ENCODE results near the gene ADH7. TPM values are rescaled to one million over a fixed set of nuclear protein-coding genes. Genes with fewer than 3 reads are reported as not detected.
"Not testable (repeated sequence)": the region's sequence is repeated elsewhere in the genome, so short reads cannot be mapped to it uniquely, and the experiment has no call there.

The ADH7 gene
- total and polyA plus RNA-seq, 2 of the 13 experiments (the other 11 are each of a cell fraction or from before 2014, with no cell fraction given): not detected

DNA sequence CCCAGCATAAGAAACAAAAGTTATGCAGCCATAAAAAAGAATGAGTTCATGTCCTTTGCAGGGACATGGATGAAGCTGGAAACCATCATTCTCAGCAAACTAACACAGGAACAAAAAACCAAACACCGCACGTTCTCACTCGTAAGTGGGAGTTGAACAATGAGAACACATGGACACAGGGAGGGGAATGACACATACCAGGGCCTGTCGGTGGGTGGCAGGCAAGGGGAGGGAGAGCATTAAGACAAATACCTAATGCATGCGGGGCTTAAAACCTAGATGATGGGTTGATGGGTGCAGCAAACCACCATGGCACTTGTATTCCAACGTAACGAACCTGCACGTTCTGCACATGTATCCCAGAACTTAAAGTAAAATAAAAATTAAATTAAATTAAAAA, 19.4 kb downstream of the ADH7 start:
- CTCF ChIA-PET (ENCODE audit: low intra/inter-chr PET ratio, low total read pairs); FAIRE-seq; H3K4me2 ChIP-seq (ENCODE audit: low read depth, low read length); H2AFZ ChIP-seq (ENCODE audit: low read length); H3K79me2 ChIP-seq (ENCODE audit: insufficient read depth, low read length); H3K27ac ChIP-seq (ENCODE audit: extremely low read length, insufficient read depth, low read length); POLR2A ChIA-PET; ATAC-seq; H4K20me1 ChIP-seq (ENCODE audit: insufficient read depth, low read length); H3K36me3 ChIP-seq (replicated peaks in 1 of 2; ENCODE audit: control insufficient read depth in 1 of 2, insufficient read depth in 2 of 2, low read length in 2 of 2); BruUV-seq (replicated peaks); H3K27me3 ChIP-seq (ENCODE audit: control insufficient read depth in 1 of 2, insufficient read depth in 2 of 2, low read length in 2 of 2); H3K9ac ChIP-seq (ENCODE audit: insufficient read depth, low read depth, low read length); in situ Hi-C loops (cut with HindIII; ENCODE audit: extremely low pct_ligation_motif_present, low pct_unique_long_range_greater_than_20kb); H3K4me3 ChIP-seq (replicated peaks in 1 of 3; ENCODE audit: insufficient read depth in 1 of 3, low read depth in 2 of 3, low read length in 3 of 3); DNase-seq (ENCODE audit: low spot score); intact Hi-C loops (cut with micrococcal nuclease; ENCODE audit: unreplicated experiment); H3K9me3 ChIP-seq (ENCODE audit: low read length): not testable (repeated sequence)
- peak; percentile 46 for TF ChIP-seq CTCF (CRISPR knock-in tag; IDR thresholded peaks at IDR 0.05)
- TF ChIP-seq TEAD3 (CRISPR knock-in tag; optimal IDR thresholded peaks at IDR 0.05; ENCODE audit: borderline replicate concordance): peak; percentile 58
- peak; percentile 34 for TF ChIP-seq STAG1 (CRISPR knock-in tag; IDR thresholded peaks at IDR 0.05)
- H3K4me1 ChIP-seq (ENCODE audit: insufficient read depth, low read length): peaks cover 16% of the 10 kb centered on the region; the same call in 1 of the 2 replicates
- WGBS (ENCODE audit: low lambda C conversion rate): 67% methylated on average over 8 of the region's 8 CpGs

GRCh38 chr4:99414902-99415301, 20.2 kb downstream of the ADH7 start:
- H2AFZ ChIP-seq (ENCODE audit: low read length); H3K4me3 ChIP-seq (replicated peaks in 1 of 3; ENCODE audit: insufficient read depth in 1 of 3, low read depth in 2 of 3, low read length in 3 of 3); FAIRE-seq; in situ Hi-C loops (cut with HindIII; ENCODE audit: extremely low pct_ligation_motif_present, low pct_unique_long_range_greater_than_20kb); H3K9me3 ChIP-seq (ENCODE audit: low read length); H4K20me1 ChIP-seq (ENCODE audit: insufficient read depth, low read length); DNase-seq (ENCODE audit: low spot score); ATAC-seq; H3K27ac ChIP-seq (ENCODE audit: extremely low read length, insufficient read depth, low read length); H3K4me2 ChIP-seq (ENCODE audit: low read depth, low read length); H3K36me3 ChIP-seq (replicated peaks in 1 of 2; ENCODE audit: control insufficient read depth in 1 of 2, insufficient read depth in 2 of 2, low read length in 2 of 2); POLR2A ChIA-PET; H3K79me2 ChIP-seq (ENCODE audit: insufficient read depth, low read length); BruUV-seq (replicated peaks); H3K9ac ChIP-seq (ENCODE audit: insufficient read depth, low read depth, low read length); intact Hi-C loops (cut with micrococcal nuclease; ENCODE audit: unreplicated experiment); H3K27me3 ChIP-seq (ENCODE audit: control insufficient read depth in 1 of 2, insufficient read depth in 2 of 2, low read length in 2 of 2); CTCF ChIA-PET (ENCODE audit: low intra/inter-chr PET ratio, low total read pairs): not testable (repeated sequence)
- peaks cover 16% of the 10 kb centered on the region; the same call in 1 of the 2 replicates for H3K4me1 ChIP-seq (ENCODE audit: insufficient read depth, low read length)
- 64% methylated on average over 3 of the region's 3 CpGs for WGBS (ENCODE audit: low lambda C conversion rate)

Data from HepG2 (cell line).